Measurements from ENCODE around the gene SHISAL1.

The SHISAL1 gene

DNA sequence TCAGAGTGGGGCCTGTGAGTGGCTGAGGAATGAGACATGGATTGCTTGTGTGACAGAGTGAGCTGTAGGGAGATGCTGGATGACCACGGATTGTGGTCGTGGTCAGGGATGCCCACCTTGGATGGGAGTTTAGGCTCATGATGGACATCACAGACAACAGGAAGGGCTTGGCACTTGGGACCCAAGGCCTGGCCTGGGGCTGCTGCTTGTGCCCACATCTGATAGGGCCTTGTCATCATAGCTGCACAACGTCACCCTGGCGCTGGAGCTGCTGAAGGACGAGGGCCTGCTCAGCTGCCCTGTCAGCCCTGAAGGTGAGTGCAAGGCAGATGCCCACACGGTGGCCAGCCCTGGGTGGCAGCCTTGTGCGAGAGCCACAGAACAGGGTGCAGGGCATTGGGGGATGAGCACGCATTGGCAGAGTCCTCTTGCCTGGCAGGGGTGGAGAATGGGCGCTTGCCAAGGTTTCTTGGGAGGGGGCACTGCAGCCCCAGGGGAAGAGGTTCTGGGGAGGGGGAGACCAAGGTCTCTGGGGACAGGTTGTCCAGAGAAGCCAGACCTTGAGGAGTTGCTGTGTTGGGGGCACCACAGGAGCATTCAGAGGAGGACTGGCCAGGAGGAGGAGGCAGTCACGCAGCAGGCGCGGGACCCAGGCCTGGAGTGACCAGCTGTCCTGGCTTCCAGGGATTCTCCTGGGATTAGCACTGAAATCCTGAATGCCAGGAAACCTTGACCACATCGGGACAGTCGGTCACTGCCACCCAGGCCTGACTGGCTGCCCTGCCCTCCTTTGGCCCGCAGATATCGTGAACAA, 107.0 kb downstream of the SHISAL1 start:
- no peak for DNase-seq

DNA sequence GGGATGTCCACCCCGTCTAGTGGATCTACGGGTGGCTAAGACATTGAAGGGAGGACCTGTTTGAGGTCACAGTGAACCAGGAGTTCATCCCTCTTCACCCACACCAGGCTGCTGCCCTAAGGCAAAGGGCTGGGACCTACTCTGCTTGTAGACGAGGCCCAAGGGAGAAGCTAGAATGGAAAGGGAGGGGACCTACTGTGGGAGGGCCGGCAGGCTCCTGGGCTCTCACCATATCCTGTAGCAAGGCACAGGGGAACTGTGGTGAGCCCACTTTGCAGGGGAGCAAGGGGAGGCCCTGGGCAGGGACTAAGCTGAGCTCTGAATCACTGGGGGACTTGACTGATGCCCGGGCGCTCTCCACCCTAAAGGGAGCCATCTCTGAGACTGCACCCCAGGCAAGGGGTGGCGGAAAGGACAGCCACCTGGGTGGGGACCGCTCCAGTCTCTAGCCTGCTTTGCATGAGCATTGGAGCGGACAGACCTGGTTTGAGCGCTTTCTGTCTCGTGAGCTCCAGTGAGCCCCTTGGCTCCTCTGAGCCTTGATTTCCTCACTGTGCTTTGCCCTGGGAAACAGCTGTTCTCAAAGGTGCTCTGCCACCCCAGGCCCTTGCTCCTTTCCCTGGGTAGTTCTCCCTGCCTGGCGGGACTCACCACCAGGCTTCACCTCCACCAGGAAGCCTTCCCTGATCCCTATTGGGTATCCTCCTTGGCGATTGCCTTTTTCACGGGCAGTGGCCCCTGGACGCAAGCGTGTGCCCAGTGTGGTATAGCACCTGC, 107.8 kb downstream of the SHISAL1 start:
- DNase-seq = no peak

- DNase-seq = no peak
Observed at GRCh38 chr22:44203203-44203602, 109.5 kb downstream of the SHISAL1 start.

- DNase-seq = no peak
Observed at GRCh38 chr22:44202261-44202789, 110.4 kb downstream of the SHISAL1 start.

DNA sequence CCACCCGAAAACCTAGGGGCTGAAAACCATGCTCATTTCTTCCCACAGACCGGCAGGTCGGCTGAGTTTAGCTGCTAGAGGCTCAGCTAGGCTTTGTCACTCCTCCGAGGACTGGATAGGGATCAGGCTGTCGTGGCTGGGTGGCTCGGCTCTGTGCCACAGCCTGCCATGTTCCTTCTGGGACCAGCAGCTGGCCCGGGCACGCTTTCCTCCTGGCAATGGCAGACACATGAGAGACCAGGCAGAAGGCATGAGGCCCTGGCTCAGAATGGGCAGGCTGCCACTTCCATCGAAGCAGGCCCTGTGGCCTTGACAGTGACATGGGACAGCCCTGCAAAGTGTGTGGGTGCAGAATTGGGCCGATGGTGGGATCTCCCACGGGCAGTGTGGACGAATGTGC, 111.1 kb downstream of the SHISAL1 start:
- no peak for DNase-seq

GRCh38 chr22:44200855-44201550, 111.7 kb downstream of the SHISAL1 start:
- DNase-seq = no peak

DNA sequence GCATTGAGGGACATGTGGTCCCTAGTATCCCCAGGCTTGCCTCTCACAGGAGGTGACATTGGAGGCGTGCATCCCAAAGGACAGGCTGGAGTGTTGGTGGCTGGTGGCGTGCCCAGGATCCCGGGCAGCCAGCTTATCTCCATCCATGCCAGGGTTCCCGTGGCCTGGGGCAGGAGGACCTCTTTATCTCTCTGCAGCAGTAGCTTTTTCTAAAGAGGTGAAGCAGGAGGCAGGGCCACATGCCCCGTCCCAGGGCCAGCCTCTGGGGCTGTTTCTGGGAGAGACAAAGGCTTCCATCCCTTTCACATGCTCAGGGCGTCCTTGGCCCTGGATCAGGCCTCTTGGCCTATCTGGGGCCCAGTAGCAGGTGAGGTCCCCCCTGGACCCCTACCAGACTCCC, 112.3 kb downstream of the SHISAL1 start:
- no peak for DNase-seq

DNA sequence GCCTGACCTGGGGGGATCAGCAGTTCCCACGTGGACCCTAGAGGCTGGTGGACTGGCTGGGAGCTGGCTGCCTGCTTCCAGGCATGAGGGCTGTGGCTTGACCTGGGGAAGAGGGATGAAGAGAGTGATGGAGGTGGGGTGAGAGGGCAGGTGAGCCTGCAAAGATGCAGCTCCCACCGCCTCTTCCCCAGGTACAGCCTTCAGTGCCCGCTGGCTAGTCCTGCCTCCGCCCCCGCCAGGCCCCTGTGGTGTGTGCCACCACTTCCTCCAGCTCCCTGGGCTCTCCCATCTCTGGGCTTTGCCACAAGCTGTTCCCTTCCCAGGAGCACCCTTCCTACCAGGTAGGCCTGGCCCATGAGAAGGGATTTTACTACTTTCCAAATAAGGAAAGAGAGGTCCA, 112.9 kb downstream of the SHISAL1 start:
- no peak for DNase-seq

GRCh38 chr22:44199164-44199563, 113.6 kb downstream of the SHISAL1 start:
- no peak for DNase-seq

GRCh38 chr22:44197271-44197670, 115.5 kb downstream of the SHISAL1 start:
- no peak for DNase-seq

- no peak for DNase-seq
Observed at GRCh38 chr22:44196731-44197131, 116.0 kb downstream of the SHISAL1 start.

DNA sequence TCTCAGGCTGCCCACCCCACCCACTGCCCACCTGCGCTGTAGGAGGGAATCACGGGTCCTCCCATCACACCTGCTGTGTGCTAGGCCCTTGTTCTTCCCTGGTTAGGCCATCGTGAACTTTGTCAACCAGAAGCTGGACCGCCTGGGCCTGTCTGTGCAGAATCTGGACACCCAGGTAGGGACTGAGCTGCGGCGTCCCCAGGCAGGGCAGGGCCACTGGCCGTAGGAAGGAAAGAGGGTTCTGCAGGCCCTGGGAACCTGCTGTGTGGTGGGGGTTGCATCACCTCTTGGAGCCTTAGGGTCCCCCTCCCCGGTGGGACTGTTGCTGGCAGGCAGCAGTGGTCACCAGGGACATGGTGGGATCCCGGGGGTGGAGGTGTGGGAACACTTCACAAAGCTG, 116.5 kb downstream of the SHISAL1 start:
- DNase-seq = no peak

GRCh38 chr22:44195189-44195871, 117.4 kb downstream of the SHISAL1 start:
- no peak for DNase-seq

DNA sequence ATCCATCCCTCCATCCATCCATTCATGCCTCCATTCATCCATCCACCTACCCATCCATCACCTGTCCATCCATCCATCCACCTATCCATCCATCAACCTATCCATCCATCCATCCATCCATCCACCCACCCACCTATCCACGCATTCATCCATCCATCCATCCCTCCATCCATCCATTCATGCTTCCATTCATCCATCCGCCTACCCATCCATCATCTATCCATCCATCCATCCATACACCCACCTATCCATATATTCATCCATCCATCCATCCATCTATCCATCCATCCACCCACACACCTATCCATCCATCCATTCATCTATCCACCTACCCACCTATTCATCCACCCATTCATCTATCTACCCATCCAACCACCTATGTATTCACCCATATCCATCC, 118.2 kb downstream of the SHISAL1 start:
- no peak for DNase-seq
